Measurements from ENCODE around the gene CBS. TPM values are rescaled to one million over a fixed set of nuclear protein-coding genes. Genes with fewer than 3 reads are reported as not detected.

The CBS gene
- total RNA-seq, 1 donor from 2014 or later: 7.3 TPM

GRCh38 chr21:43024439-43025136, 51.0 kb downstream of the CBS start:
- H3K4me1 ChIP-seq (ENCODE audit: control insufficient read depth in 3 of 3, insufficient read depth in 3 of 3, low read length in 3 of 3): no peaks in the 10 kb centered on the region
- H3K36me3 ChIP-seq (ENCODE audit: control insufficient read depth in 3 of 3, insufficient read depth in 3 of 3, low read length in 3 of 3): peaks cover 31 to 52% (median 34%) of the 10 kb centered on the region in 3 donors
- no peak overlapping the region for H3K9ac ChIP-seq (ENCODE audit: low read depth in 1 of 3, low read length in 3 of 3)
- no peaks in the 10 kb centered on the region for H3K27me3 ChIP-seq (ENCODE audit: control insufficient read depth in 3 of 3, insufficient read depth in 3 of 3, low read length in 3 of 3)
- no peak overlapping the region for H3K4me3 ChIP-seq (ENCODE audit: low read length in 3 of 3)
- H3K9me3 ChIP-seq (ENCODE audit: control insufficient read depth in 3 of 3, low read length in 3 of 3): no peaks in the 10 kb centered on the region
- H3K27ac ChIP-seq (ENCODE audit: low read depth, low read length): no peak overlapping the region

- no peaks in the 10 kb centered on the region for H3K9me3 ChIP-seq (ENCODE audit: control insufficient read depth in 3 of 3, low read length in 3 of 3)
- H3K27me3 ChIP-seq (ENCODE audit: control insufficient read depth in 3 of 3, insufficient read depth in 3 of 3, low read length in 3 of 3): no peaks in the 10 kb centered on the region
- H3K4me3 ChIP-seq (ENCODE audit: low read length in 3 of 3): no peak overlapping the region
- no peak overlapping the region for H3K9ac ChIP-seq (ENCODE audit: low read depth in 1 of 3, low read length in 3 of 3)
- H3K27ac ChIP-seq (ENCODE audit: low read depth, low read length): no peak overlapping the region
- peaks cover 25 to 47% (median 30%) of the 10 kb centered on the region in 3 donors for H3K36me3 ChIP-seq (ENCODE audit: control insufficient read depth in 3 of 3, insufficient read depth in 3 of 3, low read length in 3 of 3)
- H3K4me1 ChIP-seq (ENCODE audit: control insufficient read depth in 3 of 3, insufficient read depth in 3 of 3, low read length in 3 of 3): no peaks in the 10 kb centered on the region
These were observed 52.5 kb downstream of the CBS start for GRCh38 chr21:43023175-43023574.

GRCh38 chr21:43021756-43022600, 53.7 kb downstream of the CBS start:
- H3K9ac ChIP-seq (ENCODE audit: low read depth in 1 of 3, low read length in 3 of 3): no peak overlapping the region
- no peaks in the 10 kb centered on the region for H3K9me3 ChIP-seq (ENCODE audit: control insufficient read depth in 3 of 3, low read length in 3 of 3)
- H3K27me3 ChIP-seq (ENCODE audit: control insufficient read depth in 3 of 3, insufficient read depth in 3 of 3, low read length in 3 of 3): no peaks in the 10 kb centered on the region
- H3K4me3 ChIP-seq (ENCODE audit: low read length in 3 of 3): no peak overlapping the region
- H3K36me3 ChIP-seq (ENCODE audit: control insufficient read depth in 3 of 3, insufficient read depth in 3 of 3, low read length in 3 of 3): peaks cover 21 to 45% (median 30%) of the 10 kb centered on the region in 3 donors
- no peaks in the 10 kb centered on the region for H3K4me1 ChIP-seq (ENCODE audit: control insufficient read depth in 3 of 3, insufficient read depth in 3 of 3, low read length in 3 of 3)
- H3K27ac ChIP-seq (ENCODE audit: low read depth, low read length): no peak overlapping the region

GRCh38 chr21:43021191-43021590, 54.4 kb downstream of the CBS start:
- Histone ChIP-seq H3K4me3 (ENCODE audit: low read length in 3 of 3) (no peak overlapping the region), H3K27me3 (ENCODE audit: control insufficient read depth in 3 of 3, insufficient read depth in 3 of 3, low read length in 3 of 3) (no peaks in the 10 kb centered on the region), H3K9ac (ENCODE audit: low read depth in 1 of 3, low read length in 3 of 3) (no peak overlapping the region), H3K27ac (ENCODE audit: low read depth, low read length) (no peak overlapping the region), H3K9me3 (ENCODE audit: control insufficient read depth in 3 of 3, low read length in 3 of 3) (no peaks in the 10 kb centered on the region), H3K4me1 (ENCODE audit: control insufficient read depth in 3 of 3, insufficient read depth in 3 of 3, low read length in 3 of 3) (no peaks in the 10 kb centered on the region), H3K36me3 (ENCODE audit: control insufficient read depth in 3 of 3, insufficient read depth in 3 of 3, low read length in 3 of 3) (peaks cover 27 to 48% (median 33%) of the 10 kb centered on the region in 3 donors)

- Histone ChIP-seq H3K4me3 (ENCODE audit: low read length in 3 of 3) (no peak overlapping the region), H3K4me1 (ENCODE audit: control insufficient read depth in 3 of 3, insufficient read depth in 3 of 3, low read length in 3 of 3) (no peaks in the 10 kb centered on the region), H3K27me3 (ENCODE audit: control insufficient read depth in 3 of 3, insufficient read depth in 3 of 3, low read length in 3 of 3) (no peaks in the 10 kb centered on the region), H3K27ac (ENCODE audit: low read depth, low read length) (no peak overlapping the region), H3K9ac (ENCODE audit: low read depth in 1 of 3, low read length in 3 of 3) (no peak overlapping the region), H3K9me3 (ENCODE audit: control insufficient read depth in 3 of 3, low read length in 3 of 3) (no peaks in the 10 kb centered on the region), H3K36me3 (ENCODE audit: control insufficient read depth in 3 of 3, insufficient read depth in 3 of 3, low read length in 3 of 3) (peaks cover 27 to 48% (median 33%) of the 10 kb centered on the region in 3 donors)
These were observed 54.9 kb downstream of the CBS start for GRCh38 chr21:43020771-43021170.

GRCh38 chr21:43020177-43020576, 55.5 kb downstream of the CBS start:
- Histone ChIP-seq H3K4me1 (ENCODE audit: control insufficient read depth in 3 of 3, insufficient read depth in 3 of 3, low read length in 3 of 3) (no peaks in the 10 kb centered on the region), H3K9ac (ENCODE audit: low read depth in 1 of 3, low read length in 3 of 3) (no peak overlapping the region), H3K4me3 (ENCODE audit: low read length in 3 of 3) (no peak overlapping the region), H3K27ac (ENCODE audit: low read depth, low read length) (no peak overlapping the region), H3K36me3 (ENCODE audit: control insufficient read depth in 3 of 3, insufficient read depth in 3 of 3, low read length in 3 of 3) (peaks cover 27 to 43% (median 30%) of the 10 kb centered on the region in 3 donors), H3K27me3 (ENCODE audit: control insufficient read depth in 3 of 3, insufficient read depth in 3 of 3, low read length in 3 of 3) (no peaks in the 10 kb centered on the region), H3K9me3 (ENCODE audit: control insufficient read depth in 3 of 3, low read length in 3 of 3) (no peaks in the 10 kb centered on the region)

- no peaks in the 10 kb centered on the region for H3K27me3 ChIP-seq (ENCODE audit: control insufficient read depth in 3 of 3, insufficient read depth in 3 of 3, low read length in 3 of 3)
- no peak overlapping the region for H3K4me3 ChIP-seq (ENCODE audit: low read length in 3 of 3)
- no peak overlapping the region for H3K27ac ChIP-seq (ENCODE audit: low read depth, low read length)
- peaks cover 20 to 40% (median 28%) of the 10 kb centered on the region in 3 donors for H3K36me3 ChIP-seq (ENCODE audit: control insufficient read depth in 3 of 3, insufficient read depth in 3 of 3, low read length in 3 of 3)
- no peaks in the 10 kb centered on the region for H3K9me3 ChIP-seq (ENCODE audit: control insufficient read depth in 3 of 3, low read length in 3 of 3)
- no peak overlapping the region for H3K9ac ChIP-seq (ENCODE audit: low read depth in 1 of 3, low read length in 3 of 3)
- no peaks in the 10 kb centered on the region for H3K4me1 ChIP-seq (ENCODE audit: control insufficient read depth in 3 of 3, insufficient read depth in 3 of 3, low read length in 3 of 3)
These were observed 57.1 kb downstream of the CBS start for GRCh38 chr21:43018519-43018918.

- peaks cover 26 to 45% (median 28%) of the 10 kb centered on the region in 3 donors for H3K36me3 ChIP-seq (ENCODE audit: control insufficient read depth in 3 of 3, insufficient read depth in 3 of 3, low read length in 3 of 3)
- H3K4me3 ChIP-seq (ENCODE audit: low read length in 3 of 3): no peak overlapping the region
- no peaks in the 10 kb centered on the region for H3K27me3 ChIP-seq (ENCODE audit: control insufficient read depth in 3 of 3, insufficient read depth in 3 of 3, low read length in 3 of 3)
- H3K9me3 ChIP-seq (ENCODE audit: control insufficient read depth in 3 of 3, low read length in 3 of 3): no peaks in the 10 kb centered on the region
- no peak overlapping the region for H3K27ac ChIP-seq (ENCODE audit: low read depth, low read length)
- no peak overlapping the region for H3K9ac ChIP-seq (ENCODE audit: low read depth in 1 of 3, low read length in 3 of 3)
- H3K4me1 ChIP-seq (ENCODE audit: control insufficient read depth in 3 of 3, insufficient read depth in 3 of 3, low read length in 3 of 3): no peaks in the 10 kb centered on the region
These were observed 58.9 kb downstream of the CBS start for GRCh38 chr21:43016728-43017127.

- no peaks in the 10 kb centered on the region for H3K9me3 ChIP-seq (ENCODE audit: control insufficient read depth in 3 of 3, low read length in 3 of 3)
- no peaks in the 10 kb centered on the region for H3K27me3 ChIP-seq (ENCODE audit: control insufficient read depth in 3 of 3, insufficient read depth in 3 of 3, low read length in 3 of 3)
- peaks cover 25 to 44% (median 28%) of the 10 kb centered on the region in 3 donors for H3K36me3 ChIP-seq (ENCODE audit: control insufficient read depth in 3 of 3, insufficient read depth in 3 of 3, low read length in 3 of 3)
- no peak overlapping the region for H3K27ac ChIP-seq (ENCODE audit: low read depth, low read length)
- H3K4me1 ChIP-seq (ENCODE audit: control insufficient read depth in 3 of 3, insufficient read depth in 3 of 3, low read length in 3 of 3): no peaks in the 10 kb centered on the region
- no peak overlapping the region for H3K4me3 ChIP-seq (ENCODE audit: low read length in 3 of 3)
- no peak overlapping the region for H3K9ac ChIP-seq (ENCODE audit: low read depth in 1 of 3, low read length in 3 of 3)
These were observed 59.6 kb downstream of the CBS start for GRCh38 chr21:43015906-43016540.

- Histone ChIP-seq H3K27ac (ENCODE audit: low read depth, low read length) (no peak overlapping the region), H3K36me3 (ENCODE audit: control insufficient read depth in 3 of 3, insufficient read depth in 3 of 3, low read length in 3 of 3) (peaks cover 13 to 36% (median 19%) of the 10 kb centered on the region in 3 donors), H3K4me1 (ENCODE audit: control insufficient read depth in 3 of 3, insufficient read depth in 3 of 3, low read length in 3 of 3) (no peaks in the 10 kb centered on the region), H3K27me3 (ENCODE audit: control insufficient read depth in 3 of 3, insufficient read depth in 3 of 3, low read length in 3 of 3) (no peaks in the 10 kb centered on the region), H3K4me3 (ENCODE audit: low read length in 3 of 3) (no peak overlapping the region), H3K9ac (ENCODE audit: low read depth in 1 of 3, low read length in 3 of 3) (no peak overlapping the region), H3K9me3 (ENCODE audit: control insufficient read depth in 3 of 3, low read length in 3 of 3) (no peaks in the 10 kb centered on the region)
These were observed 63.0 kb downstream of the CBS start for GRCh38 chr21:43012596-43012995.

Measured in skeletal muscle tissue (tissue), 4 donors.